Stomach (tissue), 9 donors: Measurements from ENCODE around the gene BMP7. TPM values are rescaled to one million over a fixed set of nuclear protein-coding genes. Genes with fewer than 3 reads are reported as not detected.

ENCODE experiments used
- DNase-seq, 2 donors: peaks; one replicate each; pipeline versions ENCODE4 v3.0.0 to v3.0.0-alpha.2; 2013 to 2019
- H3K27ac ChIP-seq, 5 donors: fragments of 200-600 bp in 4 of 5; sonication (generic) in 4 of 5; one replicate each; pipeline ENCODE4 v1.5.1; 2013 to 2019; ENCODE audit warnings: mild to moderate bottlenecking in 1 of 5, moderate library complexity in 1 of 5
- H3K27me3 ChIP-seq, 3 donors: fragments of 200-600 bp; sonication (generic); one replicate each; pipeline ENCODE4 v1.5.1; 2017 to 2019; ENCODE audit warnings: mixed run types in 1 of 3
- H3K36me3 ChIP-seq, 4 donors: fragments of 200-600 bp; sonication (generic); 1 replicate in 3 of 4; 2 replicates in 1 of 4; pipeline ENCODE4 v1.5.1; 2016 to 2019
- H3K4me1 ChIP-seq, 4 donors: fragments of 200-600 bp; sonication (generic); one replicate each; pipeline ENCODE4 v1.5.1; 2016 to 2019
- H3K4me3 ChIP-seq, 4 donors: fragments of 200-600 bp; sonication (generic) in 3 of 4; one replicate each; pipeline ENCODE4 v1.5.1; 2016 to 2019; ENCODE audit warnings: mild to moderate bottlenecking in 1 of 4
- H3K9me3 ChIP-seq, 4 donors: fragments of 200-600 bp; sonication (generic); one replicate each; pipeline ENCODE4 v1.5.1; 2016 to 2019
- CTCF ChIP-seq, 7 experiments: fragments of 450-650 bp in 4 of 7; fragments of 200-600 bp in 3 of 7; sonication (generic) in 3 of 7; IDR thresholded peaks; one replicate each; pipeline ENCODE4 v1.5.1; 2016 to 2019; ENCODE audit warnings: antibody characterized with exemption in 7 of 7, control low read depth in 2 of 7, mild to moderate bottlenecking in 1 of 7
- EP300 ChIP-seq: sonication (generic); formaldehyde crosslinking; IDR thresholded peaks from one replicate; pipeline ENCODE4 v1.6.1; 2017; ENCODE audit warnings: antibody characterized with exemption
- POLR2A ChIP-seq, 4 donors: fragments of 450-650 bp; IDR thresholded peaks; one replicate each; pipeline ENCODE4 v1.6.1; 2016; ENCODE audit warnings: antibody characterized with exemption in 4 of 4, control low read depth in 2 of 4, mild to moderate bottlenecking in 1 of 4, moderate library complexity in 1 of 4
- POLR2AphosphoS5 ChIP-seq, 3 donors: sonication (generic); formaldehyde crosslinking; IDR thresholded peaks; one replicate each; pipeline ENCODE4 v1.6.1; 2016; ENCODE audit warnings: antibody characterized with exemption in 3 of 3
- WGBS, 5 donors: extraction: QIAGEN DNeasy Blood & Tissue Kit in 3 of 5; methylation state at CpG; one replicate each; pipeline versions ENCODE4 v1.1.5 to v1.1.7; 2013 to 2018; 5-methylcytosine and 5-hydroxymethylcytosine counted together
- intact Hi-C: fragments of 100-400 bp; cut with DNase I; formaldehyde crosslinking; loops from one replicate; pipeline ENCODE4 v1.15.1; 2023; ENCODE audit warnings: low total_unique reads
- polyA plus RNA-seq, 3 donors: library from polyadenylated mRNA; stranded (reverse); fragments of 200-250 nt; gene quantifications; one replicate each; pipeline ENCODE4 v1.2.3, GENCODE V29; 2013
- total RNA-seq, 5 donors: library from RNA; depleted of rRNA; stranded (reverse); fragments of >200 nt; gene quantifications; one replicate each; pipeline versions ENCODE4 v1.1.0 to v1.2.3, GENCODE V29; 2014 to 2016
- donor health status: healthy with polysubstance abuse.
- donor health status: Bipolar disorder and iron deficiency.
- donor health status: healthy.

BMP7 gene
- total and polyA plus RNA-seq, 8 donors = under 0.01 to 11.0 (median 2.4) TPM

- H3K36me3 ChIP-seq = no peaks in the 10 kb centered on the region
- H3K27ac ChIP-seq = no peak overlapping the region
- H3K4me1 ChIP-seq = peaks cover 0 to 17% (median 2%) of the 10 kb centered on the region in 4 donors
- no peak for TF ChIP-seq CTCF (IDR thresholded peaks at IDR 0.05)
- TF ChIP-seq POLR2AphosphoS5 (IDR thresholded peaks at IDR 0.05) = no peak
- no peak for TF ChIP-seq POLR2A (IDR thresholded peaks at IDR 0.05)
- TF ChIP-seq EP300 = no peak
- intact Hi-C loops = no loop called here
- H3K4me3 ChIP-seq = no peak overlapping the region
- no peak for DNase-seq
- 91 to 96% (median 93%) methylated on average over 5 of the region's 5 CpGs for WGBS, 5 donors
- H3K27me3 ChIP-seq = peaks cover 0 to 24% (median 0%) of the 10 kb centered on the region in 3 donors
- peaks cover 0 to 5% (median 0%) of the 10 kb centered on the region in 4 donors for H3K9me3 ChIP-seq
Observed at GRCh38 chr20:57245997-57246396, 20.4 kb downstream of the BMP7 start.

- 59 to 83% (median 70%) methylated on average over 3 of the region's 3 CpGs for WGBS, 5 donors
- H3K27ac ChIP-seq = no peak overlapping the region
- intact Hi-C loops = no loop called here
- no peaks in the 10 kb centered on the region for H3K36me3 ChIP-seq
- peaks cover 0 to 18% (median 0%) of the 10 kb centered on the region in 3 donors for H3K27me3 ChIP-seq
- TF ChIP-seq POLR2A (IDR thresholded peaks at IDR 0.05) = no peak
- no peak for TF ChIP-seq POLR2AphosphoS5 (IDR thresholded peaks at IDR 0.05)
- TF ChIP-seq CTCF (IDR thresholded peaks at IDR 0.05) = no peak
- no peak for TF ChIP-seq EP300
- peaks cover 0 to 5% (median 2%) of the 10 kb centered on the region in 4 donors for H3K9me3 ChIP-seq
- peaks cover 0 to 18% (median 2%) of the 10 kb centered on the region in 4 donors for H3K4me1 ChIP-seq
- DNase-seq = no peak
- no peak overlapping the region for H3K4me3 ChIP-seq
Observed at GRCh38 chr20:57244627-57245214, 21.7 kb downstream of the BMP7 start.

- H3K9me3 ChIP-seq = peaks cover 0 to 5% (median 2%) of the 10 kb centered on the region in 4 donors
- 76 to 97% (median 88%) methylated on average over 7 of the region's 7 CpGs for WGBS, 5 donors
- peaks cover 0 to 16% (median 0%) of the 10 kb centered on the region in 3 donors for H3K27me3 ChIP-seq
- no peaks in the 10 kb centered on the region for H3K36me3 ChIP-seq
- TF ChIP-seq POLR2A (IDR thresholded peaks at IDR 0.05) (no peak), POLR2AphosphoS5 (IDR thresholded peaks at IDR 0.05) (no peak), CTCF (IDR thresholded peaks at IDR 0.05) (no peak), EP300 (no peak)
- no peak for DNase-seq
- intact Hi-C loops = no loop called here
- H3K27ac ChIP-seq = no peak overlapping the region
- peaks cover 0 to 18% (median 2%) of the 10 kb centered on the region in 4 donors for H3K4me1 ChIP-seq
- H3K4me3 ChIP-seq = no peak overlapping the region
Observed at GRCh38 chr20:57244221-57244585, 22.2 kb downstream of the BMP7 start.

- no peaks in the 10 kb centered on the region for H3K36me3 ChIP-seq
- H3K27ac ChIP-seq = no peak overlapping the region
- H3K27me3 ChIP-seq = peaks cover 0 to 11% (median 0%) of the 10 kb centered on the region in 3 donors
- intact Hi-C loops = no loop called here
- peaks cover 0 to 18% (median 2%) of the 10 kb centered on the region in 4 donors for H3K4me1 ChIP-seq
- DNase-seq = no peak
- 61 to 78% (median 69%) methylated on average over 16 to 17 of the region's 17 CpGs for WGBS, 5 donors
- H3K4me3 ChIP-seq = no peak overlapping the region
- H3K9me3 ChIP-seq = peaks cover 0 to 5% (median 2%) of the 10 kb centered on the region in 4 donors
- no peak for TF ChIP-seq POLR2AphosphoS5 (IDR thresholded peaks at IDR 0.05)
- no peak for TF ChIP-seq CTCF (IDR thresholded peaks at IDR 0.05)
- TF ChIP-seq EP300 = no peak
- TF ChIP-seq POLR2A (IDR thresholded peaks at IDR 0.05) = no peak
Observed at GRCh38 chr20:57243480-57244220, 22.8 kb downstream of the BMP7 start.
